Upper lobe of right lung (tissue), 1 donor: Measurements from ENCODE around the gene CGB5. TPM values are rescaled to one million over a fixed set of nuclear protein-coding genes. Genes with fewer than 3 reads are reported as not detected.

ENCODE experiments used
- ATAC-seq: fragments of 200-7000 bp; cut with Tn5 transposase; one replicate; pipeline ENCODE4 v1.9.1; 2020; ENCODE audit warnings: mild to moderate bottlenecking, moderate library complexity
- DNase-seq: peaks from one replicate; pipeline ENCODE4 v3.0.0-alpha.2; 2020
- H3K27ac ChIP-seq: fragments of 200-600 bp; one replicate; pipeline ENCODE4 v1.8.0; 2022
- H3K27me3 ChIP-seq: fragments of 200-600 bp; one replicate; pipeline ENCODE4 v1.8.0; 2022; ENCODE audit warnings: mild to moderate bottlenecking
- H3K36me3 ChIP-seq: fragments of 200-600 bp; one replicate; pipeline ENCODE4 v1.8.0; 2022
- H3K4me1 ChIP-seq: fragments of 200-600 bp; one replicate; pipeline ENCODE4 v1.8.0; 2022
- H3K4me3 ChIP-seq: fragments of 200-600 bp; one replicate; pipeline ENCODE4 v1.8.0; 2022; ENCODE audit warnings: mild to moderate bottlenecking
- H3K9me3 ChIP-seq: fragments of 200-600 bp; one replicate; pipeline ENCODE4 v1.8.0; 2022
- CTCF ChIP-seq: fragments of 200-600 bp; IDR thresholded peaks from one replicate; pipeline ENCODE4 v1.8.0; 2022; ENCODE audit warnings: antibody characterized with exemption
- intact Hi-C: fragments of 100-400 bp; cut with DNase I; formaldehyde crosslinking; loops from one replicate; pipeline ENCODE4 v1.11.0; 2022
- total RNA-seq: library from RNA; stranded (reverse); fragmentation: NEBNext Ultra II Directional; extraction: Animal tissue kit (Norgen Biotek cat#: 25700); gene quantifications from one replicate; pipeline ENCODE4 v1.2.1, GENCODE V29; 2021
- donor health status: DM: no; HTN: yes; CAD: no; lungs with severe emphysema.

Gene CGB5
- total RNA-seq, 1 donor from 2014 or later = not detected

GRCh38 chr19:49080392-49080791 is 36.7 kb downstream of the CGB5 start:
- DNase-seq (no peak), ATAC-seq (no peak)
- intact Hi-C loops = no loop called here
- no peaks in the 10 kb centered on the region for H3K9me3 ChIP-seq
- no peaks in the 10 kb centered on the region for H3K36me3 ChIP-seq
- no peak overlapping the region for H3K27ac ChIP-seq
- no peaks in the 10 kb centered on the region for H3K27me3 ChIP-seq
- no peak overlapping the region for H3K4me3 ChIP-seq
- peaks cover 6% of the 10 kb centered on the region for H3K4me1 ChIP-seq
- TF ChIP-seq CTCF = no peak

- H3K27ac ChIP-seq = no peak overlapping the region
- intact Hi-C loops = no loop called here
- peaks cover 9% of the 10 kb centered on the region for H3K4me1 ChIP-seq
- no peaks in the 10 kb centered on the region for H3K9me3 ChIP-seq
- H3K36me3 ChIP-seq = no peaks in the 10 kb centered on the region
- H3K27me3 ChIP-seq = no peaks in the 10 kb centered on the region
- ATAC-seq = no peak
- H3K4me3 ChIP-seq = no peak overlapping the region
- DNase-seq = no peak
- no peak for TF ChIP-seq CTCF
Measured at GRCh38 chr19:49081273-49081672, 37.6 kb downstream of the CGB5 start.

GRCh38 chr19:49084206-49085019 is 40.8 kb downstream of the CGB5 start:
- no peak for ATAC-seq
- Histone ChIP-seq H3K4me3 (peak overlapping the region; percentile 97), H3K36me3 (peaks cover 18% of the 10 kb centered on the region), H3K27ac (peak overlapping the region; percentile 91), H3K4me1 (peaks cover 25% of the 10 kb centered on the region), H3K27me3 (no peaks in the 10 kb centered on the region), H3K9me3 (no peaks in the 10 kb centered on the region)
- TF ChIP-seq CTCF = no peak
- DNase-seq = no peak
- intact Hi-C loops = no loop called here

- H3K9me3 ChIP-seq = no peaks in the 10 kb centered on the region
- peak; percentile 100 for DNase-seq
- H3K36me3 ChIP-seq = peaks cover 27% of the 10 kb centered on the region
- ATAC-seq = peak; percentile 98
- no peaks in the 10 kb centered on the region for H3K27me3 ChIP-seq
- TF ChIP-seq CTCF = no peak
- intact Hi-C loops = no loop called here
- H3K4me3 ChIP-seq = peak within 1 kb of the TSS; percentile 97
- H3K4me1 ChIP-seq = peaks cover 25% of the 10 kb centered on the region
- peak within 1 kb of the TSS; percentile 91 for H3K27ac ChIP-seq
Measured at GRCh38 chr19:49085020-49085867, 41.6 kb downstream of the CGB5 start, which contains the start of gene SNRNP70. TSS of gene SNRNP70 (plus strand) at chr19:49085451. CDS start at chr19:49086415, 964 bp downstream.

- ATAC-seq (no peak), DNase-seq (no peak)
- intact Hi-C loops = no loop called here
- Histone ChIP-seq H3K4me1 (peaks cover 25% of the 10 kb centered on the region), H3K4me3 (peak overlapping the region; percentile 97), H3K9me3 (no peaks in the 10 kb centered on the region), H3K27me3 (no peaks in the 10 kb centered on the region), H3K27ac (peak overlapping the region; percentile 91), H3K36me3 (peaks cover 33% of the 10 kb centered on the region)
- no peak for TF ChIP-seq CTCF
Measured at GRCh38 chr19:49085868-49086232, 42.2 kb downstream of the CGB5 start.
